ENCODE results near the gene MS4A10. TPM values are rescaled to one million over a fixed set of nuclear protein-coding genes. Genes with fewer than 3 reads are reported as not detected.

MS4A10 gene
- total and polyA plus RNA-seq, 9 of the 15 experiments (the other 6 are each of a cell fraction or from before 2014, with no cell fraction given): not detected

DNA sequence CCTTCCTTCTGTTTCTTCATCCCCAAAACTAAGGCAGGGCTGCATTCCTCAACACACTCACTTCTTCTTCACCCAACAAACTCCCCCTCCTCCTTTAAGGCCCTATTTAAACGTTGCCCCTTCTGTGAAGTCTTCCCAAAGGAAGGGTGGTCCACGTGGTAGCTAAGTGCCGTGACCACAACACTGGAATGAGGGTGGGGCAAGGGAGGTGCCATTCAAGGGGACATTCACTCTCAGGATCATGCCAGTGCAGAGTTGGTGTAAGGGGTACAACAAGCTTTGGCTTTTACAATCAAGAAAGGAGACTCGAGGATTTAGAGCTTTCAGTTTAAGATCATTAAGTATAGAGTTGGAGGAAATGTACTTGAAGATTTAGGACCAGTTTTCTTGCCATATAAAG is 8.0 kb upstream of the MS4A10 start:
- WGBS (ENCODE audit: insufficient coverage, low coverage, missing lambda C conversion rate): 0% methylated on average over 4 of the region's 4 CpGs
- intact Hi-C loops (cut with micrococcal nuclease): loop anchor here (5.0 kb wide), 1 partner anchor 350 kb away; no protein-coding TSS in a partner anchor
- no peak overlapping the region for H2AFZ ChIP-seq (ENCODE audit: low read depth, low read length)
- in situ Hi-C loops (cut with MboI): loop anchor here (5.0 kb wide), 1 partner anchor 120 kb away; no protein-coding TSS in a partner anchor
- H3K36me3 ChIP-seq (ENCODE audit: control insufficient read depth, insufficient read depth, low read length): no peaks in the 10 kb centered on the region
- no peak for ATAC-seq
- peaks cover 2 to 13% of the 10 kb centered on the region in 2 experiments; a peak in 3 of 5 replicates for H3K4me1 ChIP-seq (replicated peaks in 1 of 2; ENCODE audit: control insufficient read depth in 2 of 2, insufficient read depth in 2 of 2, low read length in 2 of 2)
- peaks cover 8 to 27% of the 10 kb centered on the region in 2 experiments; a peak in 4 of 5 replicates for H3K27me3 ChIP-seq (ENCODE audit: control insufficient read depth in 2 of 2, insufficient read depth in 2 of 2, low read length in 2 of 2)
- ChIA-PET POLR2A (interaction anchor here (0.7 kb wide), 1 partner anchor 1342 kb away, joined by 4 read pairs; no protein-coding TSS in a partner anchor), CTCF (ENCODE audit: low intra/inter-chr PET ratio) (no interaction called here)
- no peak overlapping the region for H3K4me3 ChIP-seq
- no peak for DNase-seq (ENCODE audit: extremely low read depth in 1 of 4, low spot score in 3 of 4)
- H3K4me2 ChIP-seq (ENCODE audit: insufficient read depth, low read length): no peak overlapping the region
- no TSS peak for BruUV-seq (replicated peaks)
- H3K9ac ChIP-seq (ENCODE audit: insufficient read depth in 1 of 2, low read depth in 2 of 2, low read length in 2 of 2): no peak overlapping the region
- no peaks in the 10 kb centered on the region for H3K79me2 ChIP-seq (ENCODE audit: control insufficient read depth, insufficient read depth, low read length)
- TF ChIP-seq, protein P1, sequence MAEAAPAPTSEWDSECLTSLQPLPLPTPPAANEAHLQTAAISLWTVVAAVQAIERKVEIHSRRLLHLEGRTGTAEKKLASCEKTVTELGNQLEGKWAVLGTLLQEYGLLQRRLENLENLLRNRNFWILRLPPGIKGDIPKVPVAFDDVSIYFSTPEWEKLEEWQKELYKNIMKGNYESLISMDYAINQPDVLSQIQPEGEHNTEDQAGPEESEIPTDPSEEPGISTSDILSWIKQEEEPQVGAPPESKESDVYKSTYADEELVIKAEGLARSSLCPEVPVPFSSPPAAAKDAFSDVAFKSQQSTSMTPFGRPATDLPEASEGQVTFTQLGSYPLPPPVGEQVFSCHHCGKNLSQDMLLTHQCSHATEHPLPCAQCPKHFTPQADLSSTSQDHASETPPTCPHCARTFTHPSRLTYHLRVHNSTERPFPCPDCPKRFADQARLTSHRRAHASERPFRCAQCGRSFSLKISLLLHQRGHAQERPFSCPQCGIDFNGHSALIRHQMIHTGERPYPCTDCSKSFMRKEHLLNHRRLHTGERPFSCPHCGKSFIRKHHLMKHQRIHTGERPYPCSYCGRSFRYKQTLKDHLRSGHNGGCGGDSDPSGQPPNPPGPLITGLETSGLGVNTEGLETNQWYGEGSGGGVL (CRISPR knock-in tag; IDR thresholded peaks at IDR 0.05): no peak
- TF ChIP-seq SMAD3 (CRISPR knock-in tag; conservative IDR thresholded peaks at IDR 0.05): no peak
- no peak for TF ChIP-seq FOXK1 (CRISPR knock-in tag; IDR thresholded peaks at IDR 0.05; ENCODE audit: borderline replicate concordance)
- no peak for TF ChIP-seq LEF1 (IDR thresholded peaks at IDR 0.05)
- no peak for TF ChIP-seq ZFP1 (CRISPR knock-in tag; IDR thresholded peaks at IDR 0.05)
- TF ChIP-seq POLR2AphosphoS2 (IDR thresholded peaks at IDR 0.05; ENCODE audit: low read length): no peak
- no peak for TF ChIP-seq BRD4 (IDR thresholded peaks at IDR 0.05)
- no peak for TF ChIP-seq GTF2F1 (IDR thresholded peaks at IDR 0.05; ENCODE audit: low read depth, low read length)
- H3K27ac ChIP-seq (ENCODE audit: extremely low read depth, low read depth, low read length): no peak overlapping the region
- H3K9me3 ChIP-seq (replicated peaks; ENCODE audit: control insufficient read depth, insufficient read depth, low read depth, low read length): no peaks in the 10 kb centered on the region
- no peaks in the 10 kb centered on the region for H3K9me1 ChIP-seq (ENCODE audit: control insufficient read depth, insufficient read depth, low read length)
- no peaks in the 10 kb centered on the region for H4K20me1 ChIP-seq (replicated peaks; ENCODE audit: control insufficient read depth, insufficient read depth, low read length)
- no peak for FAIRE-seq
